HEK293 (cell line): ENCODE data around the gene C9orf57.

ENCODE experiments used
- CTCF ChIA-PET: fragments of 350-600 bp; formaldehyde crosslinking; extraction: SDS; loops from one replicate; lab custom pipeline; 2021; ENCODE audit warnings: antibody characterized with exemption; lab: Yijun Ruan, JAX
- POLR2A ChIA-PET: fragments of 300-600 bp; formaldehyde crosslinking; extraction: SDS; loops from one replicate; lab custom pipeline; 2020; ENCODE audit warnings: antibody characterized with exemption, inconsistent platforms; lab: Yijun Ruan, JAX
- H3K27ac ChIP-seq: fragments of 200-500 bp; sonication (Bioruptor generic); 2 replicates; pipeline ENCODE4 v1.5.1; 2014; ENCODE audit warnings: low read depth, low read length, control low read depth, inconsistent platforms; ENCODE audit errors: extremely low read depth
- H3K36me3 ChIP-seq, 2 experiments: fragments of 200-500 bp in 1 of 2; sonication (Bioruptor generic) in 1 of 2; 1 replicate in 1 of 2; 2 replicates in 1 of 2; pipeline ENCODE4 v1.5.1; 2014 to 2017; ENCODE audit warnings: inconsistent platforms in 2 of 2, low read length in 2 of 2; ENCODE audit not compliant: control insufficient read depth in 2 of 2, insufficient read depth in 1 of 2
- H3K4me1 ChIP-seq: fragments of 200-500 bp; sonication (Bioruptor generic); 2 replicates; pipeline ENCODE4 v1.5.1; 2014; ENCODE audit warnings: mild to moderate bottlenecking, low read length, inconsistent platforms; ENCODE audit not compliant: control insufficient read depth, insufficient read depth
- H3K4me3 ChIP-seq: 2 replicates; pipeline ENCODE4 v1.5.1; 2011; ENCODE audit warnings: low read depth, mild to moderate bottlenecking, control low read depth, low read length, moderate library complexity
- H3K9me3 ChIP-seq: fragments of 200-500 bp; sonication (Bioruptor generic); 2 replicates; pipeline ENCODE4 v1.5.1; 2014; ENCODE audit warnings: low read depth, low read length, inconsistent platforms; ENCODE audit not compliant: control insufficient read depth, insufficient read depth
- BCL6B ChIP-seq: fragments of 450-650 bp; formaldehyde crosslinking; IDR thresholded peaks from 2 replicates; pipeline ENCODE4 v1.5.1; 2017; ENCODE audit warnings: missing biosample characterization, missing genetic modification characterization
- EGR2 ChIP-seq: fragments of 450-650 bp; formaldehyde crosslinking; IDR thresholded peaks from 2 replicates; pipeline ENCODE4 v1.5.1; 2016; ENCODE audit warnings: low read depth, missing biosample characterization, missing genetic modification characterization
- KLF10 ChIP-seq: fragments of 450-650 bp; IDR thresholded peaks from 2 replicates; pipeline ENCODE4 v1.5.1; 2018; ENCODE audit warnings: missing biosample characterization, mild to moderate bottlenecking, missing genetic modification characterization
- PBX3 ChIP-seq: sonication (generic); formaldehyde crosslinking; IDR thresholded peaks from 2 replicates; pipeline ENCODE4 v1.8.1; 2022; ENCODE audit warnings: mild to moderate bottlenecking, moderate library complexity, missing genetic modification reagents
- TRIM28 ChIP-seq: IDR thresholded peaks from 2 replicates; pipeline ENCODE4 v1.6.1; 2011; ENCODE audit warnings: low read length, control low read depth, borderline replicate concordance
- ZBTB1 ChIP-seq: fragments of 450-650 bp; formaldehyde crosslinking; IDR thresholded peaks from 2 replicates; pipeline ENCODE4 v1.5.1; 2016; ENCODE audit warnings: missing biosample characterization, missing genetic modification characterization
- ZNF121 ChIP-seq: fragments of 450-650 bp; formaldehyde crosslinking; IDR thresholded peaks from 2 replicates; pipeline ENCODE4 v1.5.1; 2016; ENCODE audit warnings: missing biosample characterization, missing genetic modification characterization
- ZNF146 ChIP-seq: fragments of 450-650 bp; formaldehyde crosslinking; IDR thresholded peaks from 2 replicates; pipeline ENCODE4 v1.5.1; 2016; ENCODE audit warnings: missing biosample characterization, missing genetic modification characterization
- ZNF184 ChIP-seq: fragments of 450-650 bp; IDR thresholded peaks from 2 replicates; pipeline ENCODE4 v1.5.1; 2018; ENCODE audit warnings: missing biosample characterization, mild to moderate bottlenecking, missing genetic modification characterization
- ZNF19 ChIP-seq: fragments of 450-650 bp; formaldehyde crosslinking; IDR thresholded peaks from 2 replicates; pipeline ENCODE4; 2016; ENCODE audit warnings: missing biosample characterization, missing genetic modification characterization, low read depth
- ZNF214 ChIP-seq: fragments of 450-650 bp; formaldehyde crosslinking; IDR thresholded peaks from 2 replicates; pipeline ENCODE4 v1.5.1; 2017; ENCODE audit warnings: missing biosample characterization, mild to moderate bottlenecking, missing genetic modification characterization, borderline replicate concordance
- ZNF302 ChIP-seq: fragments of 450-650 bp; formaldehyde crosslinking; IDR thresholded peaks from 2 replicates; pipeline ENCODE4 v1.5.1; 2016; ENCODE audit warnings: missing biosample characterization, missing genetic modification characterization, low read depth
- ZNF354C ChIP-seq: fragments of 450-650 bp; formaldehyde crosslinking; IDR thresholded peaks from 2 replicates; pipeline ENCODE4 v1.5.1; 2016; ENCODE audit warnings: missing biosample characterization, missing genetic modification characterization, low read depth, borderline replicate concordance
- ZNF426 ChIP-seq: fragments of 450-650 bp; formaldehyde crosslinking; IDR thresholded peaks from 2 replicates; pipeline ENCODE4 v1.5.1; 2017; ENCODE audit warnings: missing biosample characterization, missing genetic modification characterization, mild to moderate bottlenecking, inconsistent platforms, moderate library complexity
- ZNF529 ChIP-seq: fragments of 450-650 bp; formaldehyde crosslinking; IDR thresholded peaks from 2 replicates; pipeline ENCODE4 v1.5.1; 2017; ENCODE audit warnings: missing genetic modification characterization, missing biosample characterization; ENCODE audit not compliant: insufficient replicate concordance
- ZNF544 ChIP-seq: fragments of 450-650 bp; formaldehyde crosslinking; IDR thresholded peaks from 2 replicates; pipeline ENCODE4 v1.5.0; 2017; ENCODE audit warnings: missing biosample characterization, missing genetic modification characterization
- ZNF629 ChIP-seq: fragments of 450-650 bp; formaldehyde crosslinking; IDR thresholded peaks from 2 replicates; pipeline ENCODE4 v1.5.1; 2017; ENCODE audit warnings: missing biosample characterization, missing genetic modification characterization
- ZNF660 ChIP-seq: fragments of 450-650 bp; IDR thresholded peaks from 2 replicates; pipeline ENCODE4 v1.5.1; 2018; ENCODE audit warnings: missing biosample characterization, mild to moderate bottlenecking, missing genetic modification characterization
- ZSCAN23 ChIP-seq: fragments of 450-650 bp; formaldehyde crosslinking; IDR thresholded peaks from 2 replicates; pipeline ENCODE4 v1.5.1; 2016; ENCODE audit warnings: missing biosample characterization, missing genetic modification characterization
- TF ChIP-seq, protein P1 (sequence below): fragments of 450-650 bp; formaldehyde crosslinking; IDR thresholded peaks from 2 replicates; pipeline ENCODE4 v1.5.1; 2016; ENCODE audit warnings: missing biosample characterization, missing genetic modification characterization
- TF ChIP-seq, protein P2 (sequence below): fragments of 450-650 bp; formaldehyde crosslinking; IDR thresholded peaks from 2 replicates; pipeline ENCODE4 v1.5.1; 2017; ENCODE audit warnings: missing biosample characterization, missing genetic modification characterization
- TF ChIP-seq, protein P3 (sequence below): fragments of 450-650 bp; formaldehyde crosslinking; IDR thresholded peaks from 2 replicates; pipeline ENCODE4 v1.5.1; 2016; ENCODE audit warnings: missing biosample characterization, missing genetic modification characterization
- TF ChIP-seq, protein P4 (sequence below): fragments of 450-650 bp; formaldehyde crosslinking; IDR thresholded peaks from 2 replicates; pipeline ENCODE4 v1.5.1; 2016; ENCODE audit warnings: missing biosample characterization, missing genetic modification characterization
- TF ChIP-seq, protein P5 (sequence below): fragments of 450-650 bp; formaldehyde crosslinking; IDR thresholded peaks from 2 replicates; pipeline ENCODE4 v1.5.1; 2017; ENCODE audit warnings: missing biosample characterization, mild to moderate bottlenecking, missing genetic modification characterization, moderate library complexity

C9orf57 gene

DNA sequence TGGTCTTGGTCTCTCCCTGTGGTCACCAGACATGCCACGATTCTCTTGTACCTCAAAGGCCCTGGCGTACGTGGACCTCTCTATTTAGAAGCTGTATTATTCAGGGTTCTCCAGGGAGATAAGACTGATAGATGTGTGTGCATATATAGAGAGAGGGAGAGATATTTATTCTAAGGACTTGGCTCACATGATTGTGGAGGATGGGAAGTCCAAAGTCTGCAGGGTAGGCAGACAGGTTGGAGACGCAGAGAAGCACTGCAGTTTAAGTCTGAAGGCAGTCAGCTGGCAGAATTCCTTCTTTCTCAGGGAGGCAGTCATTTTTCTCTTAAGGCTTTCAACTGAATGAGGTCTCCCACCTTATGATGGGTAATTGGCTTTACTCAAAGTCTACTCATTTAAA lies 16.3 kb downstream of the C9orf57 start:
- POLR2A ChIA-PET: no interaction called here
- no peaks in the 10 kb centered on the region for H3K36me3 ChIP-seq
- H3K4me1 ChIP-seq: 0 out of 2 replicates have a peak, but pooled peaks cover 3% of the 10 kb centered on the region
- TF ChIP-seq ZNF660 (tag by site-specific recombination) (no peak), ZBTB1 (no peak), ZNF629 (tag by site-specific recombination) (no peak), ZNF19 (tag by site-specific recombination) (no peak), ZNF121 (tag by site-specific recombination) (no peak), ZNF184 (tag by site-specific recombination) (no peak), ZNF146 (tag by site-specific recombination) (no peak), ZNF302 (tag by site-specific recombination) (no peak), BCL6B (tag by site-specific recombination) (no peak), TRIM28 (no peak), ZSCAN23 (tag by site-specific recombination) (no peak), ZNF426 (tag by site-specific recombination) (no peak), ZNF529 (tag by site-specific recombination) (no peak), KLF10 (tag by site-specific recombination) (no peak), ZNF544 (tag by site-specific recombination) (no peak)
- TF ChIP-seq, protein P1, sequence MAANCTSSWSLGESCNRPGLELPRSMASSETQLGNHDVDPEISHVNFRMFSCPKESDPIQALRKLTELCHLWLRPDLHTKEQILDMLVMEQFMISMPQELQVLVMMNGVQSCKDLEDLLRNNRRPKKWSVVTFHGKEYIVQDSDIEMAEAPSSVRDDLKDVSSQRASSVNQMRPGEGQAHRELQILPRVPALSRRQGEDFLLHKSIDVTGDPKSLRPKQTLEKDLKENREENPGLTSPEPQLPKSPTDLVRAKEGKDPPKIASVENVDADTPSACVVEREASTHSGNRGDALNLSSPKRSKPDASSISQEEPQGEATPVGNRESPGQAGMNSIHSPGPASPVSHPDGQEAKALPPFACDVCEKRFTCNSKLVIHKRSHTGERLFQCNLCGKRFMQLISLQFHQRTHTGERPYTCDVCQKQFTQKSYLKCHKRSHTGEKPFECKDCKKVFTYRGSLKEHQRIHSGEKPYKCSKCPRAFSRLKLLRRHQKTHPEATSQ (tag by site-specific recombination): no peak
- TF ChIP-seq, protein P2, sequence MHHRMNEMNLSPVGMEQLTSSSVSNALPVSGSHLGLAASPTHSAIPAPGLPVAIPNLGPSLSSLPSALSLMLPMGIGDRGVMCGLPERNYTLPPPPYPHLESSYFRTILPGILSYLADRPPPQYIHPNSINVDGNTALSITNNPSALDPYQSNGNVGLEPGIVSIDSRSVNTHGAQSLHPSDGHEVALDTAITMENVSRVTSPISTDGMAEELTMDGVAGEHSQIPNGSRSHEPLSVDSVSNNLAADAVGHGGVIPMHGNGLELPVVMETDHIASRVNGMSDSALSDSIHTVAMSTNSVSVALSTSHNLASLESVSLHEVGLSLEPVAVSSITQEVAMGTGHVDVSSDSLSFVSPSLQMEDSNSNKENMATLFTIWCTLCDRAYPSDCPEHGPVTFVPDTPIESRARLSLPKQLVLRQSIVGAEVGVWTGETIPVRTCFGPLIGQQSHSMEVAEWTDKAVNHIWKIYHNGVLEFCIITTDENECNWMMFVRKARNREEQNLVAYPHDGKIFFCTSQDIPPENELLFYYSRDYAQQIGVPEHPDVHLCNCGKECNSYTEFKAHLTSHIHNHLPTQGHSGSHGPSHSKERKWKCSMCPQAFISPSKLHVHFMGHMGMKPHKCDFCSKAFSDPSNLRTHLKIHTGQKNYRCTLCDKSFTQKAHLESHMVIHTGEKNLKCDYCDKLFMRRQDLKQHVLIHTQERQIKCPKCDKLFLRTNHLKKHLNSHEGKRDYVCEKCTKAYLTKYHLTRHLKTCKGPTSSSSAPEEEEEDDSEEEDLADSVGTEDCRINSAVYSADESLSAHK: no peak
- TF ChIP-seq, all 188 proteins: peak for 0
- Histone ChIP-seq H3K27ac (no peak overlapping the region), H3K9me3 (no peaks in the 10 kb centered on the region), H3K4me3 (no peak overlapping the region)
- CTCF ChIA-PET: interaction anchor here (0.6 kb wide), 1 partner anchor 238 kb away, joined by 3 read pairs; no protein-coding TSS in a partner anchor

- Histone ChIP-seq H3K9me3 (no peaks in the 10 kb centered on the region), H3K4me1 (0 out of 2 replicates have a peak, but pooled peaks cover 3% of the 10 kb centered on the region), H3K27ac (no peak overlapping the region), H3K36me3 (no peaks in the 10 kb centered on the region), H3K4me3 (no peak overlapping the region)
- CTCF ChIA-PET: interaction anchor here (0.6 kb wide), 1 partner anchor 237 kb away, joined by 3 read pairs; no protein-coding TSS in a partner anchor
- POLR2A ChIA-PET: no interaction called here
- TF ChIP-seq ZNF214: no peak
- TF ChIP-seq, protein P3, sequence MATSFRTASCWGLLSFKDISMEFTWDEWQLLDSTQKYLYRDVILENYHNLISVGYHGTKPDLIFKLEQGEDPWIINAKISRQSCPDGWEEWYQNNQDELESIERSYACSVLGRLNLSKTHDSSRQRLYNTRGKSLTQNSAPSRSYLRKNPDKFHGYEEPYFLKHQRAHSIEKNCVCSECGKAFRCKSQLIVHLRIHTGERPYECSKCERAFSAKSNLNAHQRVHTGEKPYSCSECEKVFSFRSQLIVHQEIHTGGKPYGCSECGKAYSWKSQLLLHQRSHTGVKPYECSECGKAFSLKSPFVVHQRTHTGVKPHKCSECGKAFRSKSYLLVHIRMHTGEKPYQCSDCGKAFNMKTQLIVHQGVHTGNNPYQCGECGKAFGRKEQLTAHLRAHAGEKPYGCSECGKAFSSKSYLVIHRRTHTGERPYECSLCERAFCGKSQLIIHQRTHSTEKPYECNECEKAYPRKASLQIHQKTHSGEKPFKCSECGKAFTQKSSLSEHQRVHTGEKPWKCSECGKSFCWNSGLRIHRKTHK (tag by site-specific recombination): no peak
- TF ChIP-seq, protein P4, sequence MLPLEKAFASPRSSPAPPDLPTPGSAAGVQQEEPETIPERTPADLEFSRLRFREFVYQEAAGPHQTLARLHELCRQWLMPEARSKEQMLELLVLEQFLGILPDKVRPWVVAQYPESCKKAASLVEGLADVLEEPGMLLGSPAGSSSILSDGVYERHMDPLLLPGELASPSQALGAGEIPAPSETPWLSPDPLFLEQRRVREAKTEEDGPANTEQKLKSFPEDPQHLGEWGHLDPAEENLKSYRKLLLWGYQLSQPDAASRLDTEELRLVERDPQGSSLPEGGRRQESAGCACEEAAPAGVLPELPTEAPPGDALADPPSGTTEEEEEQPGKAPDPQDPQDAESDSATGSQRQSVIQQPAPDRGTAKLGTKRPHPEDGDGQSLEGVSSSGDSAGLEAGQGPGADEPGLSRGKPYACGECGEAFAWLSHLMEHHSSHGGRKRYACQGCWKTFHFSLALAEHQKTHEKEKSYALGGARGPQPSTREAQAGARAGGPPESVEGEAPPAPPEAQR (tag by site-specific recombination): no peak
- TF ChIP-seq PBX3 (CRISPR knock-in tag): no peak
- TF ChIP-seq ZNF354C (tag by site-specific recombination): no peak
- TF ChIP-seq, protein P5, sequence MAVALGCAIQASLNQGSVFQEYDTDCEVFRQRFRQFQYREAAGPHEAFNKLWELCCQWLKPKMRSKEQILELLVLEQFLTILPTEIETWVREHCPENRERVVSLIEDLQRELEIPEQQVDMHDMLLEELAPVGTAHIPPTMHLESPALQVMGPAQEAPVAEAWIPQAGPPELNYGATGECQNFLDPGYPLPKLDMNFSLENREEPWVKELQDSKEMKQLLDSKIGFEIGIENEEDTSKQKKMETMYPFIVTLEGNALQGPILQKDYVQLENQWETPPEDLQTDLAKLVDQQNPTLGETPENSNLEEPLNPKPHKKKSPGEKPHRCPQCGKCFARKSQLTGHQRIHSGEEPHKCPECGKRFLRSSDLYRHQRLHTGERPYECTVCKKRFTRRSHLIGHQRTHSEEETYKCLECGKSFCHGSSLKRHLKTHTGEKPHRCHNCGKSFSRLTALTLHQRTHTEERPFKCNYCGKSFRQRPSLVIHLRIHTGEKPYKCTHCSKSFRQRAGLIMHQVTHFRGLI (tag by site-specific recombination): no peak
- TF ChIP-seq EGR2 (tag by site-specific recombination): no peak
Observed at GRCh38 chr9:72043576-72043975, 16.8 kb downstream of the C9orf57 start.
